Prostate gland (tissue), 2 donors: Measurements from ENCODE around the gene C6orf52. TPM values are rescaled to one million over a fixed set of nuclear protein-coding genes. Genes with fewer than 3 reads are reported as not detected.
A peak's percentile ranks its signal among the peaks of the same experiment; 100 is the strongest.

Experiments used
- DNase-seq: peaks from one replicate; pipeline ENCODE4 v3.0.0-alpha.2; 2019; ENCODE audit warnings: low spot score
- H3K27ac ChIP-seq, 2 donors: fragments of 200-600 bp; sonication (generic); 2 replicates each; pipeline ENCODE4 v1.5.1; 2017 to 2019
- H3K27me3 ChIP-seq: fragments of 200-600 bp; sonication (generic); replicated peaks from 2 replicates; pipeline ENCODE4 v1.5.1; 2019; ENCODE audit not compliant: insufficient read depth
- H3K36me3 ChIP-seq, 2 donors: fragments of 200-600 bp; sonication (generic); 1 replicate in 1 of 2; 2 replicates in 1 of 2; pipeline versions ENCODE4 v1.5.1 to v1.8.1; 2017 to 2019
- H3K4me1 ChIP-seq: fragments of 200-600 bp; sonication (generic); replicated peaks from 2 replicates; pipeline ENCODE4 v1.5.1; 2019
- H3K4me3 ChIP-seq, 2 donors: fragments of 200-600 bp; sonication (generic); 2 replicates each; pipeline ENCODE4 v1.5.1; 2017 to 2019
- H3K9me3 ChIP-seq: fragments of 200-600 bp; sonication (generic); 2 replicates; pipeline ENCODE4 v1.5.1; 2017
- POLR2A ChIP-seq: fragments of 450-650 bp; IDR thresholded peaks from one replicate; pipeline ENCODE4 v1.6.1; 2016; ENCODE audit warnings: antibody characterized with exemption, mild to moderate bottlenecking
- POLR2AphosphoS5 ChIP-seq: sonication (generic); formaldehyde crosslinking; IDR thresholded peaks from one replicate; pipeline ENCODE4 v1.6.1; 2017; ENCODE audit warnings: antibody characterized with exemption
- WGBS: methylation state at CpG from one replicate; pipeline ENCODE4 v1.1.5; 2018; 5-methylcytosine and 5-hydroxymethylcytosine counted together
- intact Hi-C: fragments of 100-400 bp; cut with DNase I; formaldehyde crosslinking; loops from one replicate; pipeline ENCODE4 v1.14.2; 2022
- total RNA-seq, 2 donors: library from RNA; depleted of rRNA; stranded (reverse); fragments of >200 nt; gene quantifications; one replicate each; pipeline ENCODE4 v1.1.0, GENCODE V29; 2016
- TF ChIP-seq, protein P1 (sequence below), 4 experiments: fragments of 200-600 bp in 2 of 4; fragments of 450-650 bp in 2 of 4; sonication (generic) in 2 of 4; IDR thresholded peaks; 1 replicate in 3 of 4; 2 replicates in 1 of 4; pipeline ENCODE4 v1.5.1; 2016 to 2019; ENCODE audit warnings: antibody characterized with exemption in 4 of 4, mild to moderate bottlenecking in 2 of 4, moderate library complexity in 2 of 4

C6orf52 gene
- total RNA-seq, 2 donors from 2014 or later: 3.3 TPM; not detected in 1

DNA sequence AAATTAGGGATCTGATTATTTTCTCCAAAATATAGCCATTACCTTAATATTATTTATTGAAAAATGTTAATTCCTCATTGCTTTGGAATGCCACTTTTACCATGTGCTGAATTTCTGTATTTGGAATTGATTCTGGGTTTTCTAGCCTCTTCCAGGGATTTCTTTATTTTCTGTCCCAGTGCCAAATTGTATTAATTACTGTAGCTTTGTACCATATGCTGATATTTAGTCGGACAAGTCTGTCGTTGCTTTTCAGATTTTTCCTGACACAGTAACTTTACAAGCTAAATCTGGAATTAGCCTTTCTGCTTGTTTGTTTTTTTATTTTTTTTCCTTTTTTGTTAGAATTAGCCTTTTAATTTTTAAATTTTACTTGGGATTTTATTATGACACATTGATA lies 42.3 kb upstream of the C6orf52 start:
- Histone ChIP-seq H3K27me3 (no peaks in the 10 kb centered on the region), H3K36me3 (no peaks in the 10 kb centered on the region), H3K9me3 (no peaks in the 10 kb centered on the region), H3K4me1 (no peaks in the 10 kb centered on the region), H3K4me3 (no peak overlapping the region), H3K27ac (no peak overlapping the region)
- WGBS: 80% methylated on average over 2 of the region's 2 CpGs
- intact Hi-C loops: no loop called here
- DNase-seq: no peak
- TF ChIP-seq POLR2A (no peak), POLR2AphosphoS5 (no peak)
- TF ChIP-seq, protein P1, sequence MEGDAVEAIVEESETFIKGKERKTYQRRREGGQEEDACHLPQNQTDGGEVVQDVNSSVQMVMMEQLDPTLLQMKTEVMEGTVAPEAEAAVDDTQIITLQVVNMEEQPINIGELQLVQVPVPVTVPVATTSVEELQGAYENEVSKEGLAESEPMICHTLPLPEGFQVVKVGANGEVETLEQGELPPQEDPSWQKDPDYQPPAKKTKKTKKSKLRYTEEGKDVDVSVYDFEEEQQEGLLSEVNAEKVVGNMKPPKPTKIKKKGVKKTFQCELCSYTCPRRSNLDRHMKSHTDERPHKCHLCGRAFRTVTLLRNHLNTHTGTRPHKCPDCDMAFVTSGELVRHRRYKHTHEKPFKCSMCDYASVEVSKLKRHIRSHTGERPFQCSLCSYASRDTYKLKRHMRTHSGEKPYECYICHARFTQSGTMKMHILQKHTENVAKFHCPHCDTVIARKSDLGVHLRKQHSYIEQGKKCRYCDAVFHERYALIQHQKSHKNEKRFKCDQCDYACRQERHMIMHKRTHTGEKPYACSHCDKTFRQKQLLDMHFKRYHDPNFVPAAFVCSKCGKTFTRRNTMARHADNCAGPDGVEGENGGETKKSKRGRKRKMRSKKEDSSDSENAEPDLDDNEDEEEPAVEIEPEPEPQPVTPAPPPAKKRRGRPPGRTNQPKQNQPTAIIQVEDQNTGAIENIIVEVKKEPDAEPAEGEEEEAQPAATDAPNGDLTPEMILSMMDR (IDR thresholded peaks at IDR 0.05): no peak

DNA sequence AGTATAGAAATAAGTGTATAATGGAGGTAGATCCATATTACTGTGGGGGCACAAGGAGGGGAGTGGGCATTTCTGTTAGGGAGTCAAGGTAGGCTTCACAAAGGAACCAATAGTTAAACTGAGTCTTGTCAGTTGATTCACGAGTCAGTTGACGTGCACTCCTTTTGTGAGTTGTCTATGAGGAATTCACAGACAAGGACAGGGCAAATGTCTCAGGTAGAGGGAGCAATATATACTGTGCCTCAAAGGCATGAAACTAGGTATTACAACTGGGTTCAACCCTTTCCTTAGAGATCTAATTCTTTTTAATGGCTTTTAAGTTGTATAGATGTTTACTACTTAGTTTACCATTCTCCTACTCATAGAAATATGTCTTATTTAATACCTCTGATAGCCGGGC lies 39.4 kb upstream of the C6orf52 start:
- intact Hi-C loops: no loop called here
- no peak overlapping the region for H3K4me3 ChIP-seq
- no peaks in the 10 kb centered on the region for H3K9me3 ChIP-seq
- no peaks in the 10 kb centered on the region for H3K4me1 ChIP-seq
- TF ChIP-seq, protein P1 (IDR thresholded peaks at IDR 0.05): no peak
- no peak for TF ChIP-seq POLR2A
- no peak for TF ChIP-seq POLR2AphosphoS5
- no peaks in the 10 kb centered on the region for H3K27me3 ChIP-seq
- H3K27ac ChIP-seq: no peak overlapping the region
- 98% methylated on average over 3 of the region's 3 CpGs for WGBS
- no peak for DNase-seq
- peaks cover 0 to 9% of the 10 kb centered on the region in 2 donors for H3K36me3 ChIP-seq

DNA sequence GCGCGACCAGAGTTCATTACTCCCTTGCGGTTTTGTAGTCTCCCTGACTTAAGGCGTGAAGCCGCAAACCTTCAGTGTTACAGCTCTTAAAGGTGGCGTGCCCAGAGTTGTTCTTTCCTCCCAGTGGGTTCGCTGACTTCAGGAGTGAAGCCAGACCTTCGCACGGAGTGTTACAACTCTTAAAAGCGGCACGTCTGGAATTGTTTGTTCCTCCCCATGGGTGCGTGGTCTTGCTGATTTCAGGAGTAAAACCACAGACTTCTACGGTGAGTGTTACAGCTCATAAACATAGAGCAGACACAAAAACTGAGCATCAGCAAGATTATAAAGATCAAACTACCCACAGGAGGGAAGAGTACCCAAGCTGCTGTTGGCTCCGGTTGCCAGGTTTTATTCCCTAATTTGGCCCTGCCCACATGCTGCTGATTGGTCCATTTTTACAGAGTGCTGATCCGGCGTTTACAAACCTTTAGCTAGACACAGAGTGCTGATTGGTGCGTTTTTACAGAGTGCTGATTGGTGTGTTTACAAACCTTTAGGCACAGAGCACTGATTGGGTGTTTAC lies 38.8 kb upstream of the C6orf52 start:
- WGBS: 63% methylated on average over 17 of the region's 17 CpGs
- Histone ChIP-seq H3K27me3 (no peaks in the 10 kb centered on the region), H3K4me1 (no peaks in the 10 kb centered on the region), H3K9me3 (no peaks in the 10 kb centered on the region), H3K27ac (no peak overlapping the region), H3K36me3 (peaks cover 0 to 9% of the 10 kb centered on the region in 2 donors), H3K4me3 (no peak overlapping the region)
- DNase-seq: no peak
- intact Hi-C loops: no loop called here
- TF ChIP-seq POLR2AphosphoS5 (no peak), POLR2A (no peak)
- TF ChIP-seq, protein P1 (IDR thresholded peaks at IDR 0.05): no peak

DNA sequence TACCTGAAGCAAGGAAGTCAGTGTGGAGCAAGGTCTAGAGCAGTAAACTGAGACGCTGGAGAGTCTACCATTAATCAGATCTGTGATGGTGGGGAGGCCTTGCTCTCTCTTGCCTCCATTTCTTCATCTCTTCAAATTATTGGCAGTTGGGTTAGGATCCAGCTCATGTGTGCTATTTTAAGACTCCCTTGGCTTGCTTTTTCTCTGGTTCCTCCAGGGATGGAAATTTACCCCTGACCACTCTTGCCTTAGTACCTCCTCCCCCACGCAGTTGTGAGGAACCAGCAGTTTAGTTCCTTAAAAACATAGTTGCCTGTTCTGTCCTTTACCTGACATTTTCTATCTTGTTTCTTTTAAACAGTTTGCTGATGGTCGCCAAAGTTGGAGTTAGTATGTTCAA lies 35.8 kb upstream of the C6orf52 start:
- 69% methylated on average over 3 of the region's 3 CpGs for WGBS
- intact Hi-C loops: no loop called here
- Histone ChIP-seq H3K4me1 (no peaks in the 10 kb centered on the region), H3K36me3 (peaks cover 0 to 9% of the 10 kb centered on the region in 2 donors), H3K27ac (no peak overlapping the region), H3K27me3 (no peaks in the 10 kb centered on the region), H3K4me3 (no peak overlapping the region), H3K9me3 (no peaks in the 10 kb centered on the region)
- no peak for DNase-seq
- TF ChIP-seq POLR2A (no peak), POLR2AphosphoS5 (no peak)
- TF ChIP-seq, protein P1 (IDR thresholded peaks at IDR 0.05): no peak

DNA sequence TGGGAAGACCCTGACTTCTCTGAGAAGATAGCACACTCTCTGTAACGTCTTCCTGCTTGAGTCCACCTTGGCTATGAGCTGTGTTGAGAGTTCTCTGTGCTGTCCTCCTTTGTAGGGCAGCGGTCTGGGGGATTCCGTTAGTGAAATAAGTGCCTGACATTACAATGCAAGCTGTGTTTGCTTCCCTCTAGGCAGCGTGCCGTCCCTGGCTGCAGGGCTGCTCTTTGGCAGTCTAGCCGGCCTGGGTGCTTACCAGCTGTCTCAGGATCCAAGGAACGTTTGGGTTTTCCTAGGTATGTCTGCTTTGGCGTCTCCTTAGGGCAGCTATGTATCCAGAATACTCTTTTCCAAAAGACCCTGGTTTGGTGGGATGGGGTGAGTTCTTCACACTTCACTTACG lies 31.3 kb upstream of the C6orf52 start:
- H3K27ac ChIP-seq: peak overlapping the region in 1 of 2 donors; percentile 19
- H3K9me3 ChIP-seq: no peaks in the 10 kb centered on the region
- TF ChIP-seq, protein P1 (IDR thresholded peaks at IDR 0.05): no peak
- TF ChIP-seq POLR2AphosphoS5 (no peak), POLR2A (no peak)
- no peaks in the 10 kb centered on the region for H3K27me3 ChIP-seq
- WGBS: 60% methylated on average over 9 of the region's 9 CpGs
- H3K4me1 ChIP-seq: peaks cover 8% of the 10 kb centered on the region
- H3K36me3 ChIP-seq: peaks cover 0 to 9% of the 10 kb centered on the region in 2 donors
- DNase-seq: peak; percentile 28
- intact Hi-C loops: no loop called here
- H3K4me3 ChIP-seq: no peak overlapping the region
